ENCODE results near the gene PUM2. TPM values are rescaled to one million over a fixed set of nuclear protein-coding genes. Genes with fewer than 3 reads are reported as not detected.

PUM2 gene
- total and polyA plus RNA-seq, 2 of the 13 experiments (the other 11 are each of a cell fraction or from before 2014, with no cell fraction given) = 69.6 to 69.8 TPM

DNA sequence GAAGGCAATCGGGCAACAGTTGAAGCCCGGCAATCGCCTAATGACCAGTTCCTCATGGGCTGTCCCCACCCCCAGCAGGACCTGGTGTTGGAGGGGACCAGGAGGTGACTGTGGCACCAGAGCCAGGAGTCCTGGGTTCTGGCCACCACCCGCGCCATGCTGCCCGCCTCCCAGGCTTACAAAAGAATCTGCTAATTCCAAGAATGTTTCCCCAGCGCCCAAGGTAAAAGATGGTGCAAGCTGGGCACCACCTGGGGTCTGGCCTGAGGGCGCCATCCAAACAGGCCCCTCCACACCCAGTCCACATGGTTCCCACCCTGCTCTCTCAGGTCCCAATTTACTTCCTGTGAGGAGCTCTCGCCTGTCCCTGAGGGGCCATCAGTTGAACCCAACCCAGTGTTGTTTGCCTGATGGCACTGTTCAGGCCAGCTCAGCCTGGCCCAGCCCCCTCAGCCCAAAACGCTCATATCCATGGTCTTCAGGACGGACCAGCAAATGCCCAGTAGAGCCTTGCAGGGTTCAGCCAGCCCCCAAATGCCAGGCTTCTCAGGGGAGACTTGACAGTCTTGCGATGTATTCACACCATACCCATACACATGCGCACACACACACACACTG is 130.8 kb downstream of the PUM2 start:
- H3K4me3 ChIP-seq (replicated peaks in 1 of 3; ENCODE audit: insufficient read depth in 1 of 3, low read depth in 2 of 3, low read length in 3 of 3) = no peak overlapping the region
- no peak for TF ChIP-seq ZNF281 (CRISPR knock-in tag; IDR thresholded peaks at IDR 0.05; ENCODE audit: borderline replicate concordance)
- no peak for TF ChIP-seq NFAT5 (CRISPR knock-in tag; IDR thresholded peaks at IDR 0.05)
- TF ChIP-seq ZNF274 (CRISPR knock-in tag; IDR thresholded peaks at IDR 0.05) = no peak
- TF ChIP-seq MED1 (CRISPR knock-in tag; IDR thresholded peaks at IDR 0.05) = no peak
- no peak for TF ChIP-seq ZNF451 (CRISPR knock-in tag; IDR thresholded peaks at IDR 0.05)
- no peak for TF ChIP-seq THYN1 (CRISPR knock-in tag; IDR thresholded peaks at IDR 0.05; ENCODE audit: borderline replicate concordance, low read depth)
- TF ChIP-seq EHMT2 (IDR thresholded peaks at IDR 0.05; ENCODE audit: borderline replicate concordance, low read depth, low read length) = no peak
- peak; percentile 27 for TF ChIP-seq AGO2 (optimal IDR thresholded peaks at IDR 0.05; ENCODE audit: low read depth, low read length)
- no peak for TF ChIP-seq MEIS1 (CRISPR knock-in tag; IDR thresholded peaks at IDR 0.05; ENCODE audit: borderline replicate concordance)
- TF ChIP-seq NR2C2 (CRISPR knock-in tag; IDR thresholded peaks at IDR 0.05; ENCODE audit: borderline replicate concordance) = no peak
- TF ChIP-seq, protein P1, sequence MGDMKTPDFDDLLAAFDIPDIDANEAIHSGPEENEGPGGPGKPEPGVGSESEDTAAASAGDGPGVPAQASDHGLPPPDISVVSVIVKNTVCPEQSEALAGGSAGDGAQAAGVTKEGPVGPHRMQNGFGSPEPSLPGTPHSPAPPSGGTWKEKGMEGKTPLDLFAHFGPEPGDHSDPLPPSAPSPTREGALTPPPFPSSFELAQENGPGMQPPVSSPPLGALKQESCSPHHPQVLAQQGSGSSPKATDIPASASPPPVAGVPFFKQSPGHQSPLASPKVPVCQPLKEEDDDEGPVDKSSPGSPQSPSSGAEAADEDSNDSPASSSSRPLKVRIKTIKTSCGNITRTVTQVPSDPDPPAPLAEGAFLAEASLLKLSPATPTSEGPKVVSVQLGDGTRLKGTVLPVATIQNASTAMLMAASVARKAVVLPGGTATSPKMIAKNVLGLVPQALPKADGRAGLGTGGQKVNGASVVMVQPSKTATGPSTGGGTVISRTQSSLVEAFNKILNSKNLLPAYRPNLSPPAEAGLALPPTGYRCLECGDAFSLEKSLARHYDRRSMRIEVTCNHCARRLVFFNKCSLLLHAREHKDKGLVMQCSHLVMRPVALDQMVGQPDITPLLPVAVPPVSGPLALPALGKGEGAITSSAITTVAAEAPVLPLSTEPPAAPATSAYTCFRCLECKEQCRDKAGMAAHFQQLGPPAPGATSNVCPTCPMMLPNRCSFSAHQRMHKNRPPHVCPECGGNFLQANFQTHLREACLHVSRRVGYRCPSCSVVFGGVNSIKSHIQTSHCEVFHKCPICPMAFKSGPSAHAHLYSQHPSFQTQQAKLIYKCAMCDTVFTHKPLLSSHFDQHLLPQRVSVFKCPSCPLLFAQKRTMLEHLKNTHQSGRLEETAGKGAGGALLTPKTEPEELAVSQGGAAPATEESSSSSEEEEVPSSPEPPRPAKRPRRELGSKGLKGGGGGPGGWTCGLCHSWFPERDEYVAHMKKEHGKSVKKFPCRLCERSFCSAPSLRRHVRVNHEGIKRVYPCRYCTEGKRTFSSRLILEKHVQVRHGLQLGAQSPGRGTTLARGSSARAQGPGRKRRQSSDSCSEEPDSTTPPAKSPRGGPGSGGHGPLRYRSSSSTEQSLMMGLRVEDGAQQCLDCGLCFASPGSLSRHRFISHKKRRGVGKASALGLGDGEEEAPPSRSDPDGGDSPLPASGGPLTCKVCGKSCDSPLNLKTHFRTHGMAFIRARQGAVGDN (CRISPR knock-in tag; IDR thresholded peaks at IDR 0.05) = peak; percentile 19; the same call in 1 of the 2 replicates

More for the DNA sequence above, 130.8 kb downstream of the PUM2 start:
- Histone ChIP-seq H3K27me3 (ENCODE audit: control insufficient read depth in 1 of 2, insufficient read depth in 2 of 2, low read length in 2 of 2) (no peaks in the 10 kb centered on the region), H4K20me1 (ENCODE audit: insufficient read depth, low read length) (no peaks in the 10 kb centered on the region), H3K79me2 (ENCODE audit: insufficient read depth, low read length) (peaks cover 80% of the 10 kb centered on the region), H3K9me3 (ENCODE audit: low read length) (no peaks in the 10 kb centered on the region), H3K4me1 (ENCODE audit: insufficient read depth, low read length) (peaks cover 84% of the 10 kb centered on the region), H3K27ac (ENCODE audit: extremely low read length, insufficient read depth, low read length) (no peak overlapping the region), H3K4me2 (ENCODE audit: low read depth, low read length) (no peak overlapping the region), H2AFZ (ENCODE audit: low read length) (no peak overlapping the region), H3K36me3 (replicated peaks in 1 of 2; ENCODE audit: control insufficient read depth in 1 of 2, insufficient read depth in 2 of 2, low read length in 2 of 2) (peaks cover 0 to 2% of the 10 kb centered on the region in 2 experiments; a peak in 2 of 5 replicates), H3K9ac (ENCODE audit: insufficient read depth, low read depth, low read length) (no peak overlapping the region)
- no peak for DNase-seq (ENCODE audit: low spot score)
- FAIRE-seq = no peak
- in situ Hi-C loops (cut with HindIII; ENCODE audit: extremely low pct_ligation_motif_present, low pct_unique_long_range_greater_than_20kb) (loop anchor here (5.0 kb wide), 1 partner anchor 33 kb away; no protein-coding TSS in a partner anchor), intact Hi-C loops (cut with micrococcal nuclease; ENCODE audit: unreplicated experiment) (no loop called here)
- BruUV-seq (replicated peaks) = no TSS peak
- no peak for ATAC-seq
- CTCF ChIA-PET (ENCODE audit: low intra/inter-chr PET ratio, low total read pairs) = no interaction called here
- POLR2A ChIA-PET = interaction anchor here (6.4 kb wide), 1 partner anchor 13 kb away, joined by 94 read pairs; no protein-coding TSS in a partner anchor
- 93% methylated on average over 9 of the region's 13 CpGs for WGBS (ENCODE audit: low lambda C conversion rate)
